Esophagus (tissue), 2 donors: Measurements from ENCODE around the gene NMUR2. TPM values are rescaled to one million over a fixed set of nuclear protein-coding genes. Genes with fewer than 3 reads are reported as not detected.

ENCODE experiments used
- H3K27ac ChIP-seq, 2 donors: one replicate each; pipeline ENCODE4 v1.5.1; 2013; ENCODE audit warnings: low read depth in 2 of 2, mild to moderate bottlenecking in 2 of 2, inconsistent platforms in 1 of 2, low read length in 1 of 2, moderate library complexity in 1 of 2
- H3K27me3 ChIP-seq, 2 donors: one replicate each; pipeline ENCODE4 v1.6.1; 2013; ENCODE audit warnings: low read length in 2 of 2, control low read depth in 1 of 2, mild to moderate bottlenecking in 1 of 2; ENCODE audit not compliant: insufficient read depth in 2 of 2, control insufficient read depth in 1 of 2
- H3K36me3 ChIP-seq, 2 donors: one replicate each; pipeline ENCODE4 v1.6.1; 2013; ENCODE audit warnings: low read length in 1 of 2; ENCODE audit not compliant: control insufficient read depth in 2 of 2, insufficient read depth in 2 of 2
- H3K4me1 ChIP-seq, 2 donors: one replicate each; pipeline ENCODE4 v1.6.1; 2013; ENCODE audit warnings: low read length in 1 of 2; ENCODE audit not compliant: control insufficient read depth in 2 of 2, insufficient read depth in 2 of 2
- H3K4me3 ChIP-seq, 2 donors: one replicate each; pipeline ENCODE4 v1.5.1; 2013; ENCODE audit warnings: low read length in 2 of 2, mild to moderate bottlenecking in 2 of 2, low read depth in 1 of 2, moderate library complexity in 1 of 2
- H3K9me3 ChIP-seq, 2 donors: one replicate each; pipeline ENCODE4 v1.6.1; 2013; ENCODE audit warnings: mild to moderate bottlenecking in 2 of 2, low read depth in 1 of 2, low read length in 1 of 2, moderate library complexity in 1 of 2; ENCODE audit not compliant: control insufficient read depth in 2 of 2, insufficient read depth in 1 of 2
- WGBS, 2 donors: extraction: QIAGEN DNeasy Blood & Tissue Kit; methylation state at CpG; one replicate each; pipeline ENCODE4 v1.1.7; 2013; 5-methylcytosine and 5-hydroxymethylcytosine counted together
- polyA plus RNA-seq, 2 donors: library from polyadenylated mRNA; stranded (reverse); fragments of 200-250 nt; gene quantifications; one replicate each; pipeline ENCODE4 v1.2.3, GENCODE V29; 2013
- donor health status: healthy with polysubstance abuse.
- donor health status: Bipolar disorder and iron deficiency.

NMUR2 gene
- polyA plus RNA-seq, 2 donors: 0.06 TPM; not detected in 1

DNA sequence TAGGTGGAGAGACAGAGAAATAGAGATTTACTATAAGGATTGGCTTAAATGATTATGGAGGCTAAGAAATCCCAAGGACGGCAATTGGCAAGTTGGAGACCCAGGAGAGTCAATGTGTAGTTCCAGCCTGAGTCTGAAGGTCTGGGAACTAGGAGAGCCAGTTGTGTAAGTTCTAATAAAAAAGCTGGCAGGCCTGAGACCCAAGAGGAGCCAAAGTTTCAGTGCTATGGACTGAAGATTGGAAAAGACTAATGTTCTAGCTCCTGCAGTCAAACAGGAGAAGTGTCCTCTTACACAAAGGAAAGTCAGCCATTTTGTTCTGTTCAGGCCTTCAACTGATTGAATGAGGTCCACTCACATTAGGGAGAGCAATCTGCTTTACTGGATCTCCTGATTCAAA is 50.0 kb downstream of the NMUR2 start:
- no peaks in the 10 kb centered on the region for H3K9me3 ChIP-seq
- no peak overlapping the region for H3K27ac ChIP-seq
- no peaks in the 10 kb centered on the region for H3K4me1 ChIP-seq
- no peaks in the 10 kb centered on the region for H3K36me3 ChIP-seq
- no peaks in the 10 kb centered on the region for H3K27me3 ChIP-seq
- no peak overlapping the region for H3K4me3 ChIP-seq
- 58 to 86% methylated on average over 1 of the region's 1 CpG for WGBS, 2 donors

DNA sequence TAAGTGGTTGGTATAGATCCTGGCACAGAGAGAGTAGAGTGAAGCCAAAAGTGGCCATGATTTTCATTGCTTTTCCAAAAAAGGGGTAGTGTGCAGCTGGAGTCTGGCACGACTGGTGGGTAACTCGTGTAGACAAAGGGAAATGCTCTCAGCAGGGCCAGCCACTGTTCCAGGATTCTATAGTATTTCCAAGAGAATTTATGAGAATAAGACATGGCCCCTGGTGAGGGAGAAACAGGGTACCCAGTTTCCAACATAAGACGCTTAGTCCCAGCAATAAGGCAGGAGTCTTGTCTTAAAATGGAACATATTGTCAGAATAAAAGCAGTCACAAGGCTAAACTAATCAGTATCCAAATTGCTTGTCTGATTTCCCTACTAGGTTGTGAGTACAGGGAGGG is 52.1 kb downstream of the NMUR2 start:
- no peaks in the 10 kb centered on the region for H3K36me3 ChIP-seq
- no peak overlapping the region for H3K4me3 ChIP-seq
- 71 to 73% methylated on average over 3 of the region's 3 CpGs for WGBS, 2 donors
- no peak overlapping the region for H3K27ac ChIP-seq
- no peaks in the 10 kb centered on the region for H3K9me3 ChIP-seq
- H3K27me3 ChIP-seq: no peaks in the 10 kb centered on the region
- no peaks in the 10 kb centered on the region for H3K4me1 ChIP-seq

DNA sequence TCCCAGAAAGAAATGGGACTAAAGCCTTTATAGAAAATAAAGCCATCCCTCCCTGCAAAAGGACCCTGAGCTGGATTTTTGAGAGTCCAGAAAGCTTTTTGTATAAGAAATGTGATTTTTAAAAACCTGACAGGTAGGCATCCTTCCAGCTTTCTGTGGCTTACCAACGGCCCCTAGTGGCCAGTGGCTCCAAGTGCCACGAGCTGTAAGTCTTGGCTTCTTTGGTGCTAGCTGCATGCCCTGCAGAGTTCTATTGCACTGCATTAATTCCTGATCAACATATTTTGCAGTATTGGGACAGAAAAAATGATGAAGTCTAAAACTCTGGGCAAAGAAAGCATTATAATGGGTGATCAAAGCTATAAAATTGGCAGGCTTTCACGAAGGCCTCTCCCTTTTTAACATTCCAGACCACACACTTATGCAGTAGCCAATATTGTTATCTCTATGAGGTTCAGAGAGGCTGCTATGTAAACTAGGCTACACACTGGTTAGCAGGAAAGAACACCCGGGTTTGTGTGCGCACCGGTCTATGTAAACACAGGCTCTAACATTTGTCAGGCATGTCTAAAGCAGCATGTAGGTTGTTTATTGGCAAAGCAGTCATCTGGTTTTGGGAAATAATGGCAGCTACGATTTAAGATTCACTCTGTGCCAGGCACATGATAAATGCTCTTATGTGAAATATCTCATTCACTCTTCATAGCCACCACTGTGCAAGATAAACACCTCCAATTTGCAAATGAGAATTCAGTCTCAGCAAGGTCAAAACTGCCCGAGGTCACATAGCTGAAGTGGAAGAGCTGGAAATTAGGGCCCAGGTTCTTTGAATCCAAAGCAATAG is 55.2 kb downstream of the NMUR2 start:
- Histone ChIP-seq H3K4me3 (no peak overlapping the region), H3K9me3 (no peaks in the 10 kb centered on the region), H3K36me3 (no peaks in the 10 kb centered on the region), H3K4me1 (no peaks in the 10 kb centered on the region), H3K27me3 (no peaks in the 10 kb centered on the region), H3K27ac (no peak overlapping the region)
- WGBS, 2 donors: 18 to 20% methylated on average over 8 of the region's 8 CpGs
